BJ (cell line): ENCODE measurements around the gene ITGA1. TPM values are rescaled to one million over a fixed set of nuclear protein-coding genes. Genes with fewer than 3 reads are reported as not detected.

Experiments used
- CTCF ChIA-PET: fragments of 350-600 bp; formaldehyde crosslinking; extraction: SDS; loops from one replicate; lab custom pipeline; 2021; ENCODE audit warnings: antibody characterized with exemption, inconsistent platforms; lab: Yijun Ruan, JAX
- POLR2A ChIA-PET: fragments of 300-600 bp; sonication (Branson Sonifier 250); formaldehyde crosslinking; extraction: SDS; loops from one replicate; lab custom pipeline; 2021; ENCODE audit warnings: antibody characterized with exemption; lab: Charles Lee
- DNase-seq: peaks from one replicate; pipeline ENCODE4 v3.0.0-alpha.2; 2011; ENCODE audit warnings: low read depth
- H3K27me3 ChIP-seq: 2 replicates; pipeline ENCODE4 v1.6.0; 2011; ENCODE audit warnings: low read length; ENCODE audit not compliant: control insufficient read depth, insufficient read depth
- H3K36me3 ChIP-seq: 2 replicates; pipeline ENCODE4 v1.5.1; 2011; ENCODE audit warnings: low read length; ENCODE audit not compliant: control insufficient read depth, insufficient read depth
- H3K4me3 ChIP-seq: 2 replicates; pipeline ENCODE4 v1.5.1; 2011; ENCODE audit warnings: low read depth, mild to moderate bottlenecking, control low read depth, low read length
- CTCF ChIP-seq: IDR thresholded peaks from 2 replicates; pipeline ENCODE4 v1.5.1; 2011; ENCODE audit warnings: low read depth, mild to moderate bottlenecking, control low read depth, inconsistent platforms, low read length, moderate library complexity; ENCODE audit not compliant: insufficient read depth
- polyA plus RNA-seq: library from polyadenylated mRNA; depleted of rRNA; stranded (reverse); fragments of >200 nt; gene quantifications from 2 replicates; pipeline ENCODE4 v1.2.3, GENCODE V29; 2011

ITGA1 gene
- polyA plus RNA-seq, 1 experiment: 35.2 TPM

DNA sequence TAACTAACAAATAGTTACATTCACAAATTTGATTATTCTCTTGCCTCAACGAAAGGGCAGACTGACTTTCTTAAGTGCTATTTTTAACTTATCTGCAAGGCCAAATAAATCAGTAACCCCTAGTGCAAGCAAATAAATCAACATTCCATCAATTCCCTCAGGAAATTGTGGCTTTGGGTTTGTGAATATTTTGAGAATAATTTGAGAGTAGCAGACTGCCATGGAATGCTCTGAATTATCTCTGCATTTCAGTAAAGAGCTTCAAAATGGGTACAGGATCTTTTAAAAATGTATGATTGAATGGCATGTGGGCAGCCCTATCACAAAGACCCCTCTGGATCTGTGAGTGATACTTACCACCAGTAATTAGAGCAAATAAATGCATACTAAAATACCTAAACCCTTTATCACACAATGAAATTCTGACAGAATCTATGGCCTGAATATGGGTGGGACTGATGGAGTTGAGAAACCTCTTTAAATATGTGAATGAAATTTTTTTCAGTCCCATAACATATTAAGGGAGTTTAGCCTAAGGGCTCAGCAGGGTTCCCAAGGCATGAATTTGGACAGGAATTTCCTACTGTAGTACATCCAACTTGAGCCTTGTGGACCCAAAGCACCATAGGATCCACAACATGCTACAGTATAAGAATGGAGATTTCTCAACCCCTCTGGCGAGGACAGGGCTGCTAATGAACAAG, 109.0 kb downstream of the ITGA1 start:
- no peaks in the 10 kb centered on the region for H3K36me3 ChIP-seq
- DNase-seq: no peak
- TF ChIP-seq CTCF: no peak
- no peak overlapping the region for H3K4me3 ChIP-seq
- no peaks in the 10 kb centered on the region for H3K27me3 ChIP-seq
- CTCF ChIA-PET: interaction anchor here (1.3 to 1.8 kb wide), 4 partner anchors 10 to 28 kb away, joined by 3 to 5 read pairs (median 4); no protein-coding TSS in a partner anchor
- POLR2A ChIA-PET: no interaction called here

GRCh38 chr5:52897238-52897614, 109.5 kb downstream of the ITGA1 start:
- ChIA-PET POLR2A (no interaction called here), CTCF (interaction anchor here (1.3 to 1.8 kb wide), 4 partner anchors 10 to 27 kb away, joined by 3 to 5 read pairs (median 4); no protein-coding TSS in a partner anchor)
- no peak overlapping the region for H3K4me3 ChIP-seq
- H3K36me3 ChIP-seq: no peaks in the 10 kb centered on the region
- no peak for TF ChIP-seq CTCF
- DNase-seq: no peak
- no peaks in the 10 kb centered on the region for H3K27me3 ChIP-seq

- POLR2A ChIA-PET: interaction anchor here (0.6 kb wide), 1 partner anchor 61 kb away, joined by 3 read pairs; no protein-coding TSS in a partner anchor
- no peaks in the 10 kb centered on the region for H3K27me3 ChIP-seq
- CTCF ChIA-PET: interaction anchor here (1.0 to 1.4 kb wide), 4 partner anchors 9 to 123 kb away, joined by 3 to 5 read pairs (median 3); partner anchors contain the start of genes ITGA1 and PELO
- TF ChIP-seq CTCF: no peak
- no peak for DNase-seq
- no peaks in the 10 kb centered on the region for H3K36me3 ChIP-seq
- H3K4me3 ChIP-seq: no peak overlapping the region
Measured at GRCh38 chr5:52898961-52899680, 111.4 kb downstream of the ITGA1 start.

DNA sequence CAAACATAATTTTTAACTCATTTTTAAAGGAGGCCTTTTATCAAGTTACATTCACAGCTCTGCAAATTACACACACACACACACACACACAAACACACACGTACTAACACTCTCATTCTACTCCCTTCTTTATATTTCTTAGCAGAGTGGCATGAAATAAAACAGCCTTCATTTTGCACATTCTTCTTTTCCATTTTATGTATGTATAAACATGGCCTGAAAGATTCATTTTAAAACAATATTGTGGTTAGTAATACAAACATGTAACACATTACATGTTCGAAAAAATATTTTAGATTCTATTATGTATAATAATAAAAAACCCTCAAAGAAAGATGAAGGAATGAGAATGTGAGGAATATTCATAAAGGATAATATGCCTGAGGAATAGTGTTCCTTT, 115.4 kb downstream of the ITGA1 start:
- TF ChIP-seq CTCF: no peak
- CTCF ChIA-PET: interaction anchor here (1.5 to 2.3 kb wide), 2 partner anchors 10 to 12 kb away, joined by 4 to 7 read pairs; no protein-coding TSS in a partner anchor
- DNase-seq: no peak
- POLR2A ChIA-PET: no interaction called here
- Histone ChIP-seq H3K27me3 (no peaks in the 10 kb centered on the region), H3K36me3 (no peaks in the 10 kb centered on the region), H3K4me3 (no peak overlapping the region)

GRCh38 chr5:52906343-52906742, 118.6 kb downstream of the ITGA1 start:
- CTCF ChIA-PET: interaction anchor here (0.6 to 2.3 kb wide), 2 partner anchors 9 to 119 kb away, joined by 3 to 12 read pairs; partner anchors contain the start of genes ITGA1 and PELO
- H3K4me3 ChIP-seq: no peak overlapping the region

More at GRCh38 chr5:52906343-52906742, 118.6 kb downstream of the ITGA1 start:
- DNase-seq: no peak
- no peak for TF ChIP-seq CTCF
- Histone ChIP-seq H3K36me3 (no peaks in the 10 kb centered on the region), H3K27me3 (no peaks in the 10 kb centered on the region)
- POLR2A ChIA-PET: no interaction called here
